HCT116 (cell line): ENCODE measurements around the gene CDH13.

Source experiments
- EZH2 ChIP-seq: fragments of 200-600 bp; sonication (generic); IDR thresholded peaks from 2 replicates; pipeline ENCODE4 v1.6.1; 2017; ENCODE audit warnings: antibody characterized with exemption, mixed run types
- POLR2A ChIP-seq: IDR thresholded peaks from 2 replicates; pipeline ENCODE4 v1.7.0; 2011; ENCODE audit warnings: borderline replicate concordance; ENCODE audit not compliant: insufficient read depth, insufficient read length; ENCODE audit errors: extremely low read depth
- POLR2AphosphoS5 ChIP-seq: IDR thresholded peaks from 2 replicates; pipeline ENCODE4 v1.6.1; 2011; ENCODE audit warnings: mild to moderate bottlenecking, low read depth, low read length, moderate library complexity
- TF ChIP-seq, protein P1 (sequence below), 3 experiments: fragments of 200-600 bp in 1 of 3; sonication (generic) in 1 of 3; IDR thresholded peaks in 2 of 3; conservative IDR thresholded peaks in 1 of 3; 2 replicates each; pipeline ENCODE4 v1.5.1; 2012 to 2017; ENCODE audit warnings: low read depth in 2 of 3, low read length in 2 of 3, antibody characterized with exemption in 1 of 3, borderline replicate concordance in 1 of 3, control low read depth in 1 of 3, mild to moderate bottlenecking in 1 of 3, mixed read lengths in 1 of 3, mixed run types in 1 of 3, moderate library complexity in 1 of 3; ENCODE audit not compliant: insufficient read depth in 1 of 3

DNA sequence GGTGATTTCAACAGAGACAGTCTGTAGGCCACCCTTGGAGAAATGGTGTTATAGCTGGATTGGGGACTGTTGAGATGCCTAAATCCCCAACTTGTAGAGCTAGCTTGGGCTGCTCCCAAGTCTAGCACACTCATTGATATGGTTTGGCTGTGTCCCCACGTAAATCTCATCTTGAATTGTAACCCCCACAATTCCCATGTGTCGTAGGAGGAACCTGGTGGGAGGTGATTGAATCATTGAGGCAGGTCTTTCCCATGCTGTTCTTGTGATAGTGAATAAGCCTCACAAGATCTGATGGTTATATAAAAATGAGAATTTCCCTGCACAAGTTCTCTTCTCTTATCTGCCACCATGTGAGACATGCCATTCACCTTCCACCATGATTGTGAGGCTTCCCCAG is 536.0 kb downstream of the CDH13 start:
- TF ChIP-seq EZH2 (no peak), POLR2A (no peak), POLR2AphosphoS5 (no peak)
- TF ChIP-seq, protein P1, sequence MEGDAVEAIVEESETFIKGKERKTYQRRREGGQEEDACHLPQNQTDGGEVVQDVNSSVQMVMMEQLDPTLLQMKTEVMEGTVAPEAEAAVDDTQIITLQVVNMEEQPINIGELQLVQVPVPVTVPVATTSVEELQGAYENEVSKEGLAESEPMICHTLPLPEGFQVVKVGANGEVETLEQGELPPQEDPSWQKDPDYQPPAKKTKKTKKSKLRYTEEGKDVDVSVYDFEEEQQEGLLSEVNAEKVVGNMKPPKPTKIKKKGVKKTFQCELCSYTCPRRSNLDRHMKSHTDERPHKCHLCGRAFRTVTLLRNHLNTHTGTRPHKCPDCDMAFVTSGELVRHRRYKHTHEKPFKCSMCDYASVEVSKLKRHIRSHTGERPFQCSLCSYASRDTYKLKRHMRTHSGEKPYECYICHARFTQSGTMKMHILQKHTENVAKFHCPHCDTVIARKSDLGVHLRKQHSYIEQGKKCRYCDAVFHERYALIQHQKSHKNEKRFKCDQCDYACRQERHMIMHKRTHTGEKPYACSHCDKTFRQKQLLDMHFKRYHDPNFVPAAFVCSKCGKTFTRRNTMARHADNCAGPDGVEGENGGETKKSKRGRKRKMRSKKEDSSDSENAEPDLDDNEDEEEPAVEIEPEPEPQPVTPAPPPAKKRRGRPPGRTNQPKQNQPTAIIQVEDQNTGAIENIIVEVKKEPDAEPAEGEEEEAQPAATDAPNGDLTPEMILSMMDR (IDR thresholded peaks at IDR 0.05 in 2 of 3, conservative IDR thresholded peaks at IDR 0.05 in 1 of 3; ENCODE audit: borderline replicate concordance in 1 of 3, insufficient read depth in 1 of 3, low read depth in 2 of 3, low read length in 2 of 3): no peak
